Measurements from ENCODE around the gene MYO19.
"Not testable (repeated sequence)": the region's sequence is repeated elsewhere in the genome, so short reads cannot be mapped to it uniquely, and the experiment has no call there.

Gene MYO19

DNA sequence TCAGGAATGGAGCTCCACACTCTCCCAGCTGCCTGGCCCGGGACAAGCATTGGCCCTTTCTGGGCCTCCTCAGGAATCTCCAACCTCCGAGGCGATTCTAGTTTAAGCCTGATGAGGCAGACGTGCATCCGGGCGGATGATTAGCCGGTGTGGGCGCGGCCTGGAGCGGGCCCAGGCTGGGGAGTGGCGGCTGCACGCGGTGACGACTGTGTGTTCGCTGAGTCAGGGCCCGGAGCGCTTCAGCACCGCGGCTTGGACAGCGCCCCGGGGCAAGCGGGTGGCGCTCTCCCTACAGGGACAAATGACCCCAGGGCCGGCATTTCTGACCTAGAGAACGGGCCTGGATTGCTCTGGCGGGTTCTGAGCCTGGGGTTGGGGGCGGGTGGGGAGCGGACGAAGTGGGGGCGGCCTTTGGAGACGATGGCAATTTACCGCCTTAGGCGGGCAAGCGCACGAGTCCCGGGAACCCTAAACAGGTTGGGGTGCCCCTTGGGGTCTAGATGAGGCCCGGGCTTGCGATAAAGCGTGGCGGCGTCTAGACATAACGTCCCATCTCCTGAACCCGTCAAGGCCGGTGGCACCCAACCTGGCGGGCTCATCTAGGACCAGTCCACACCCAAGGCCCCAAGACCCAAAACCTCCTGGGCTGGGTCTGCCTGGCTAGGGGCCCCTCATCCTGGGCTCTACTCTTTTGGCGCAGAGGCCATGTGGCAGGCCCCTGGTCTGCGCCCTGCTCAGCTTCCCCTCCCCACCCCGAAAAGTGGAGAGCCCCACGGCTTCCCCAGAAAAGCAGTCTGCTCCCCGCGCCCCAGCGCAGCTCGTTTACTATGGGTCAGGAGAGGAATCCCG is 70.5 kb downstream of the MYO19 start:
- DNase-seq (ENCODE audit: low read depth): peak; percentile 24

- no peak for DNase-seq (ENCODE audit: low read depth)
Observed at GRCh38 chr17:36461330-36462110, 73.1 kb downstream of the MYO19 start.

DNA sequence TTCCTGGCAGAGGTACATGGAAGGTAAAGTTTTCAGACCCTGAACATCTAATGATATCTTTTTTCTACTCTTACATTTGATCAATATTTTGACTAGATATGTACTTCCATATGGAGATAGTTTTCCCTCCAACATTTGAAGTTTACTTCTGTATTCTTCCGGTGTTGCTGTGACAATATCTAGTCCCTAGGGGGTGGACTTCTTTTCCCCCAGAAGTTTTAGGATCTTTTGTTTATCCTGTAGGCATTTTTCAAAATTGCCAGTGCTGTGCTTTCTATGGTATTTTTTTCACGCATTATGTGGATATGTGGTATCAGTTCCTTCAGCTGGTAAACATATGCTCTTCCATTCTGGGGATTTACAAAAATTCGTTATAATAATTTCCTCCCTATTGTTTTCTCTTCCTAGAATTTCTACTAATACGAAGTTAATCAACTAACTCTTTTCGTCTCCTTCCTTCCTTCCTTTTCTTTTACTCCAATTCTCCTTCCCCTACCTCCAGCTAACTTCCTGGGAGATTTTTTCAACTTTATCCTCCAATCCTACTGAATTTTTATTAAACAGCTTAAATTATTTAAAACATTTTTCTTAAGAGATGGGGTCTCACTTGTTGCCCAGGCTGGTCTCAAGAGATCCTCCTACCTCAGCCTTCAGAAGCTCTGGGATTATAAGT is 74.3 kb downstream of the MYO19 start:
- no peak for DNase-seq (ENCODE audit: low read depth)

DNA sequence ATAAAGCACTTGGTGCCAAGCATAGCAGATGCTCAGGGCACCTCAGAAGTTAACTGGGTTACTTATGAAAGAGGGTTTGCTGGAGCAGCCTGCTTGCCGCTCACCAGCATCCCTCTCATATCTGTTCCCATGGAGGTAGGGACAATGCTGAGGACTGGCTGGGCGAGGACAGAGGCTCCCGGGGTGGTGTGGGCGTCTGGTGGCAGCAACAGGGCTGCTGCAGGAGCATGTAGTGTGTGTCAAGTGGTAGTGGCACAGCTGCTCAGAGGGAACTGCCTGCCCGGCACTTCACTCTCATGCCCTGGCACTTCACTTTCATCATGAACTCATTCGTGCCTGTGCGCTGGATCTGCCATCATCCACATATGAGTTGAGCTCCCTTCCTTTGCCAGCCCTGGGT is 75.1 kb downstream of the MYO19 start:
- no peak for DNase-seq (ENCODE audit: low read depth)

- DNase-seq (ENCODE audit: low read depth): no peak
Observed at GRCh38 chr17:36459045-36459444, 75.6 kb downstream of the MYO19 start.

DNA sequence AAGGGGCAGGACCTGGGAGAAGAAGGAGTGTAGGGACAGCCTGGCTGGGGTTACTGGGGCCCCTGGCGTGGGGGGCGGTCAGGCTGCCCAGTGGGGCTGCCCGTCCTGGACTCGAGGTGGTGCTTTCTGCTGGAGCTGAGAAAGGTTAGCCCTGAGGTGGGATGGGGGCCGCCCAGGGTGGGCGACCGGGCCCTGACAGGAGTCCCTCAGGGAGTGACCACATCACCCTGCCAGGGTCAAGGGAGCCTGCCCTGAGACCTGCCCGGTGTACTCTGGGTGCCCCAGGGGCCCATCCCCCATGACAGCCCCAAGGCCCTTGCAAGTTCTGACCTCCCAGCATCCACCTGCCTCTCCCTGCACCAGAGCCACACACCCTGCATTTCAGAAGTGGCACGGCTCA is 77.0 kb downstream of the MYO19 start:
- not testable (repeated sequence) for DNase-seq (ENCODE audit: low read depth)

DNA sequence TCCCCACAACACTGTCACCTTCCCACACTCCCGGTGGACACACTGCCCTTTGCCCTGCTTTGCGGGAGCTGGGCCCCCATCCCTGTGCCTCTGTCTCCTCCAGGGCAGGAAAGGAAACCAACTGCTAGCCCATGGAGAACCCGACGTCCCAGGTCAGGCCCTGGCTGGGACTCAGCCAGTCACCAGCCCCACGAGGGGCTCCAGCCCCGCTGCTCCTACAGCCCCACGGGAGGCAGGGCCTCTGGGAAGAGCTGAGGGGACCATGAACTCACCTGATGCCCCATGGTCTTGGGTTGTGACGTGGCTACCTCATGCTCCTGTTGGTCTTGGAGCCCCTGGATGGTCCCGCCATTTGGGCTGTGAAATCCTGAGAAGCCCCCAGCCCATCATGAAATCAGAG is 81.8 kb downstream of the MYO19 start:
- DNase-seq (ENCODE audit: low read depth): not testable (repeated sequence)

DNA sequence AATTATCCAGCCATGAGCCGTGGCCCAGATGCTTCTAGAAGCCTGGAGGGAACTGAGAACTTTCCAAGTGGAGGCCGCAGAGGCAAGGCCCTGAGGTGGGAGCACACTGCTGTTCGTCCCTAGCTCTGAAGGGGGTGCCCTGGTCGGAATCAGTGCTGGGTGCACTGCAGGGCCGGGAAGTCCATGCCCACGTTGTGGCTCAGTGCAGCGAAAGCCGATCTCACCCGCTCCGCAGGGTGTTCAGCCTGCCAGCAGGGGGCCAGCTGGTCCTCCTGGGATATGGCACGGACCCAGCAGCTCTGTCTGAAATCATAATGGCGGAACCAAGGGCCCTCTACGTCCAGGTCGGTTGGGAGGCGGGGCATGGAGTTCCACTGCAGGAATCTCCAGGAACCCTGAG is 84.7 kb downstream of the MYO19 start:
- not testable (repeated sequence) for DNase-seq (ENCODE audit: low read depth)

All from non-pigmented ciliary epithelial cell (primary cell).